ENCODE data around the gene MKNK2.
"Not testable (repeated sequence)": the region's sequence is repeated elsewhere in the genome, so short reads cannot be mapped to it uniquely, and the experiment has no call there.

The MKNK2 gene

DNA sequence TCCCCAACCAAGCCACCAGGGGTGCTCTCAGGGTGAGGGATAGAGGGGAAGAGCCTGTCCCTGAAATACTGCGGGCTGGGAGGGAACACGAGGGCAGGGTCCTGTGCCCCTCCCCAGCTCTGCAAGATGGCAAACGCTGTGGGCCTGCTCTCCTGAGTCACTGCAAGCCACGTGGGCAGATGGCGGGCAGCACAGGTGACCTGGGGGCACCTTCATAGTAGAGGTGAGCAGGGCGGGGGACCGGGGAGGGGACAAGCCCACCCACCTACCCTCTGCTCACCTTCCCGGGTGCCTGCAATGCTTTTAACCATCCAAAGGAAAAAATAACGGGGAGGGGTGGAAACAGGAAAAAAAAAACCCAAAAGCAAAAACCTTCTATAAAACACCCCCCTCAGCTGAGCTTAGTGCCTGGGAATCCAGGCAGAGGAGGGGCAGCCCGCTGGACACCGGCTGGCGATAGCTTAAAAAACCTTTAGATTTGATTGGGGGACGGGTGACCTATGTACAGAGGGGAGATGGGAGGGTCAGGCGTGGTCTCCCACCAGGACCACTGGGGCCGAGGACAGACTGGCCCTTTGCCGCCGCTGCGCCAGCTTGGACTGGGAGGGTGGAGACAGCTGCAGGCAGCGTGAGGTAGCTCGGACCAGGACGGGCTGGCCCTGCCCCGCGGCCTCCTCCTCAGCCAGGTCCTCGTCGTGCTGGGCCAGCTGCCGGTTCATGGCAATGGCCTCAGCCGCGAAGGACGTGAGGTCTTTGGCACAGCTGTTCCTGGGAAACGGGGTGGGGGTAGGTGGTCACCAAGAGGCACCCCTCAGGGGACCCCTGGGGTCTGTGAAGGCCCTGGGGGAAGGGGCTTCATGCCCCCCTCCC lies 11.7 kb downstream of the MKNK2 start:
- TF ChIP-seq, protein P1, sequence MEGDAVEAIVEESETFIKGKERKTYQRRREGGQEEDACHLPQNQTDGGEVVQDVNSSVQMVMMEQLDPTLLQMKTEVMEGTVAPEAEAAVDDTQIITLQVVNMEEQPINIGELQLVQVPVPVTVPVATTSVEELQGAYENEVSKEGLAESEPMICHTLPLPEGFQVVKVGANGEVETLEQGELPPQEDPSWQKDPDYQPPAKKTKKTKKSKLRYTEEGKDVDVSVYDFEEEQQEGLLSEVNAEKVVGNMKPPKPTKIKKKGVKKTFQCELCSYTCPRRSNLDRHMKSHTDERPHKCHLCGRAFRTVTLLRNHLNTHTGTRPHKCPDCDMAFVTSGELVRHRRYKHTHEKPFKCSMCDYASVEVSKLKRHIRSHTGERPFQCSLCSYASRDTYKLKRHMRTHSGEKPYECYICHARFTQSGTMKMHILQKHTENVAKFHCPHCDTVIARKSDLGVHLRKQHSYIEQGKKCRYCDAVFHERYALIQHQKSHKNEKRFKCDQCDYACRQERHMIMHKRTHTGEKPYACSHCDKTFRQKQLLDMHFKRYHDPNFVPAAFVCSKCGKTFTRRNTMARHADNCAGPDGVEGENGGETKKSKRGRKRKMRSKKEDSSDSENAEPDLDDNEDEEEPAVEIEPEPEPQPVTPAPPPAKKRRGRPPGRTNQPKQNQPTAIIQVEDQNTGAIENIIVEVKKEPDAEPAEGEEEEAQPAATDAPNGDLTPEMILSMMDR (IDR thresholded peaks at IDR 0.05; ENCODE audit: low read depth, low read length): no peak
- no peak overlapping the region for H3K4me3 ChIP-seq (replicated peaks in 1 of 2; ENCODE audit: low read depth in 2 of 2, low read length in 2 of 2)
- DNase-seq (ENCODE audit: low read depth in 2 of 2): no peak

- TF ChIP-seq, protein P1 (IDR thresholded peaks at IDR 0.05; ENCODE audit: low read depth, low read length): no peak
- H3K4me3 ChIP-seq (replicated peaks in 1 of 2; ENCODE audit: low read depth in 2 of 2, low read length in 2 of 2): no peak overlapping the region
- no peak for DNase-seq (ENCODE audit: low read depth in 2 of 2)
These were observed 12.6 kb downstream of the MKNK2 start for GRCh38 chr19:2038284-2039088.

DNA sequence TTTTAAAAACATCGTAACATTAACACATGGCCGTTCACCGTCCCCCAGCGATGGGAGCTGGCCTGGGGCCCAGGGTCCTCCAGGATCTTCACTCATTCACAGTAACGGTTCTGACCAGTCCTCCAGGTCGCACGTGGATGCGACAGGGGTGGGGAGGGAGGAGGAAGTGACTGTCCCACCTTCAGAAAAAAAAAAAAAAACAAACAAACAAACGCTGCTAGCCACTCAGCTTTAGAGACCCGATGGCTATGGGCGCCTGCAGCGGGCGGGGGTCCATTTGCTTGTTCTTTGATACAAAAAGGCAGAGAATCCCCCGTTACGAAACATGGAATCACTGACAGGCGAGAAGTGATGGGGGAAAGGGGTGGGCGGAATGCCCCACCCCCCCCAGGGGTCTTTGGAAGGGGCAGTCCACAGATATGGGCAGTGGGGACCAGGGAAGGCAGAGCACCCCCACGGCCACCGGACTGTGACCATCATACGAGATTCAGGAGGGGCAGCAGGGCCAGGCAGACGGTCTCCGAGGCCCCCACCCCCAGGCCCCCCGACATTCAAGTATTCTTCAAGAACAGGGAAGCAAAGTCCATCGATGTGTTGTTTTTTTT lies 13.3 kb downstream of the MKNK2 start:
- no peak overlapping the region for H3K4me3 ChIP-seq (replicated peaks in 1 of 2; ENCODE audit: low read depth in 2 of 2, low read length in 2 of 2)
- DNase-seq (ENCODE audit: low read depth in 2 of 2): no peak
- TF ChIP-seq, protein P1 (IDR thresholded peaks at IDR 0.05; ENCODE audit: low read depth, low read length): no peak

GRCh38 chr19:2036424-2036823 lies 14.6 kb downstream of the MKNK2 start:
- no peak overlapping the region for H3K4me3 ChIP-seq (replicated peaks in 1 of 2; ENCODE audit: low read depth in 2 of 2, low read length in 2 of 2)
- DNase-seq (ENCODE audit: low read depth in 2 of 2): no peak
- TF ChIP-seq, protein P1 (IDR thresholded peaks at IDR 0.05; ENCODE audit: low read depth, low read length): no peak

- TF ChIP-seq, protein P1 (IDR thresholded peaks at IDR 0.05; ENCODE audit: low read depth, low read length): no peak
- H3K4me3 ChIP-seq (replicated peaks in 1 of 2; ENCODE audit: low read depth in 2 of 2, low read length in 2 of 2): no peak overlapping the region
These were observed 15.5 kb downstream of the MKNK2 start for GRCh38 chr19:2035590-2035991.

DNA sequence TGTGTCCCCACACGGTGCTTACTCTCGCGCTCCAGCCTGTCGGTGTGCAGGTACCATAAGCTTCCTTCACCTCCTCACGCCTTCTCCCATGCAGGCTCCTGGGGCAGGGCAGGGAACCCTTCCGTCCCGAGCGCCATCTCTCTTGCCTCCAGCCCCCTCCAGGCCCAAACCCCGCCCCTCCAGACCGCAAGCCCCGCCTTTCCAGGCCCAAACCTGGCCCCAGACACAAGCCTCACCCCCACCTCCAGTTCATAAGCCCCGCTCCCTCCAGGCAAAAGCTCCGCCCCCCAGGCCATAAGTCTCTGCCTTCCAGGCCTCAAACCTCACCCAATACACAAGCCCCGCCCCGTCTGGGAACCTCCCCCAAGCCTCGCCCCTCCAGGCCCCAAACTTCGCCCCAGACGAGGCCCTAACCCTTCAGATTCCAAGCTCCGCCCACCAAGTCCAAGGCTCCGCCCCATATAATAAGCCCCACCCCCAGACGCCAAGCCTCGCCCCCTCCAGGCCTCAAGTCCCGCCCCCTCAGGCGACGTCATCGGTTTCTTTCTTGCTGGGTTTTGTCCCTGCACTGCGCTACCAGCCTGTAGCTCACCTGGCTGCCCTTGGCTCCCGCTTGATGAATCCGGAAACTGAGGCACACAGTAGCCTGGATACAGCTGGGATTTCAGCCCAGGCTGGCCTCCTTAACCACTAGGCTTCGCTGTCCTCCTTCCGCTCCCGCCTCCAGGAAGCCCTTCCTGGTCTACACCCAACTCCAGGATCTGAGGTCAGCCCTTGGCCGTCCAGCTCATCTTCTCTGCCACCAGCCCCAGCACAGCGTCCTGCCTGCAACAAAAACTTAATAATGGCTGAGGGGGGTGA lies 16.1 kb downstream of the MKNK2 start:
- no peak overlapping the region for H3K4me3 ChIP-seq (replicated peaks in 1 of 2; ENCODE audit: low read depth in 2 of 2, low read length in 2 of 2)
- peak; percentile 51 to 56 for DNase-seq (ENCODE audit: low read depth in 2 of 2)
- TF ChIP-seq, protein P1 (IDR thresholded peaks at IDR 0.05; ENCODE audit: low read depth, low read length): no peak

More at GRCh38 chr19:2035590-2035991, 15.5 kb downstream of the MKNK2 start:
- no peak for DNase-seq (ENCODE audit: low read depth in 2 of 2)

DNA sequence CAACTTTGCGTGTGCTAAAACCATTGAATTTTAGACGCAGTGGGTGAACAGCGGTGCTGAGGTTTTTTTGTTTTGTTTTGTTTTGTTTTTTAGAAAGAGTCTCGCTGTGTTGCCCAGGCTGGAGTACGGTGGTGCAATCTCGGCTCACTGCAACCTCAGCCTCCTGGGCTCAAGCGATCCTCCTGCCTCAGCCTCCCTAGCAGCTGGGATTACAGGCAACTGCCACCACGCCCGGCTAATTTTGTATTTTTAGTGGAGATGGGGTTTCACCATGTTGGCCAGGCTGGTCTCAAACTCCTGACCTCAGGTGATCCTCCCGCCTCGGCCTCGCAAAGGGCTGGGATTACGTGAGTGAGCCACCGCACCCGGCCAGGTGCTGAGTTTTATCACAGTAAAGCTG lies 16.8 kb downstream of the MKNK2 start:
- DNase-seq (ENCODE audit: low read depth in 2 of 2): not testable (repeated sequence)

More for the DNA sequence above, 16.8 kb downstream of the MKNK2 start:
- not testable (repeated sequence) for H3K4me3 ChIP-seq (replicated peaks in 1 of 2; ENCODE audit: low read depth in 2 of 2, low read length in 2 of 2)
